Measurements from ENCODE around the gene MRPL36.

MRPL36 gene

GRCh38 chr5:1815881-1816292 lies 16.2 kb upstream of the MRPL36 start:
- TF ChIP-seq CTCF (IDR thresholded peaks at IDR 0.05): no peak
- TF ChIP-seq ZFX (IDR thresholded peaks at IDR 0.05; ENCODE audit: borderline replicate concordance): no peak
- no peak overlapping the region for H3K27ac ChIP-seq

- TF ChIP-seq ZFX (IDR thresholded peaks at IDR 0.05; ENCODE audit: borderline replicate concordance) (no peak), CTCF (IDR thresholded peaks at IDR 0.05) (no peak)
- H3K27ac ChIP-seq: no peak overlapping the region
These were observed 15.6 kb upstream of the MRPL36 start for GRCh38 chr5:1815071-1815786.

- TF ChIP-seq ZFX (IDR thresholded peaks at IDR 0.05; ENCODE audit: borderline replicate concordance) (no peak), CTCF (IDR thresholded peaks at IDR 0.05) (no peak)
- H3K27ac ChIP-seq: no peak overlapping the region
These were observed 14.8 kb upstream of the MRPL36 start for GRCh38 chr5:1814183-1815020.

GRCh38 chr5:1810581-1811101 lies 11.0 kb upstream of the MRPL36 start:
- TF ChIP-seq CTCF (IDR thresholded peaks at IDR 0.05): no peak
- TF ChIP-seq ZFX (IDR thresholded peaks at IDR 0.05; ENCODE audit: borderline replicate concordance): no peak
- H3K27ac ChIP-seq: no peak overlapping the region

- no peak for TF ChIP-seq CTCF (IDR thresholded peaks at IDR 0.05)
- TF ChIP-seq ZFX (IDR thresholded peaks at IDR 0.05; ENCODE audit: borderline replicate concordance): no peak
- no peak overlapping the region for H3K27ac ChIP-seq
These were observed 9.9 kb upstream of the MRPL36 start for GRCh38 chr5:1809416-1810035.

- no peak overlapping the region for H3K27ac ChIP-seq
- TF ChIP-seq CTCF (IDR thresholded peaks at IDR 0.05) (no peak), ZFX (IDR thresholded peaks at IDR 0.05; ENCODE audit: borderline replicate concordance) (no peak)
These were observed 8.8 kb upstream of the MRPL36 start for GRCh38 chr5:1808439-1808838.
